ENCODE measurements around the gene SMAD3.
A peak's percentile ranks its signal among the peaks of the same experiment; 100 is the strongest.

Gene SMAD3

DNA sequence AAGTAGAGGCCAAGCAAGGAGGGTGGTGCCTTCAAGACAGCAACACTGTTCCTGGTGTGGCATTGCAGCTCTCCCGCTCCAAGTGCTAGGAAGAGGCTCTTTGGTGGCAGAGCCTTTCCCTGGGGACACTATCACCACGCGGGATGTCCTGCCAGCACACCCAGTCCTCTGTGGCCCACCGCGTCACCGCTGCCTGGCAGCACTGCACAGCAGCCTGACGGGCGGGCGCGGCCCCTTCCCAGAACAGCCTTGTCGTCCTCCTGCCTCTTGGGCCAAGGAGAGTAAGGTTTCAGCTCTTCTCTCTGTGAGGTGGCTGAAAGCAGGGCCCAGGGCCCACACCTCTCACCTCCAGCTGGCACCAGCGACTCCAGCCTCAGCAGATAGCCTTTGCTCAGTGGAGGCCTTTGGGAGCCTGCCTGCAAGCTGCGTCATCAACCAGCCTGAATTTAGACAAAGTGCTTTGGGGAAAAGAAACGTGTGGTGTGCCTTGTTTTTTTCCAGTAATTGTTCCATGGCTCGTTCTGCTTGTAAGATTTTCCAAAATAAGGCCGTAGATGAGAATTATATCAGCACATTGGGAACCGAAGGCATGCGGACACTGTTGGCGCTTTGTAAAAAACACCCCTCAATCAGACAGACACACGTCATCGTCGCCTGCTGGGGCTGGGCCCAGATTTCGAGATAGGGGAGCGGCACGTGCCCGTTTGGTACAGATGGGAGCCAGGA lies 124.1 kb downstream of the SMAD3 start:
- H3K27ac ChIP-seq (ENCODE audit: extremely low read depth, low read depth, low read length), result no peak overlapping the region
- no peaks in the 10 kb centered on the region for H3K9me3 ChIP-seq (ENCODE audit: control insufficient read depth, insufficient read depth, low read depth, low read length)
- H3K36me3 ChIP-seq (ENCODE audit: control insufficient read depth in 2 of 2, insufficient read depth in 1 of 2, low read length in 2 of 2), result peaks cover 0 to 85% of the 10 kb centered on the region in 2 experiments
- POLR2A ChIA-PET, result no interaction called here
- H3K4me1 ChIP-seq (ENCODE audit: control insufficient read depth, insufficient read depth, low read length), result peaks cover 3% of the 10 kb centered on the region; the same call in 1 of the 2 replicates
- TF ChIP-seq ZSCAN30 (tag by site-specific recombination; IDR thresholded peaks at IDR 0.05) (no peak), ZNF585B (tag by site-specific recombination; IDR thresholded peaks at IDR 0.05) (no peak), KLF10 (tag by site-specific recombination; IDR thresholded peaks at IDR 0.05) (no peak), ZNF2 (tag by site-specific recombination; IDR thresholded peaks at IDR 0.05) (no peak), ZNF341 (tag by site-specific recombination; IDR thresholded peaks at IDR 0.05; ENCODE audit: low read depth) (peak; percentile 36), ZNF660 (tag by site-specific recombination; IDR thresholded peaks at IDR 0.05) (no peak)
- TF ChIP-seq, protein P1, sequence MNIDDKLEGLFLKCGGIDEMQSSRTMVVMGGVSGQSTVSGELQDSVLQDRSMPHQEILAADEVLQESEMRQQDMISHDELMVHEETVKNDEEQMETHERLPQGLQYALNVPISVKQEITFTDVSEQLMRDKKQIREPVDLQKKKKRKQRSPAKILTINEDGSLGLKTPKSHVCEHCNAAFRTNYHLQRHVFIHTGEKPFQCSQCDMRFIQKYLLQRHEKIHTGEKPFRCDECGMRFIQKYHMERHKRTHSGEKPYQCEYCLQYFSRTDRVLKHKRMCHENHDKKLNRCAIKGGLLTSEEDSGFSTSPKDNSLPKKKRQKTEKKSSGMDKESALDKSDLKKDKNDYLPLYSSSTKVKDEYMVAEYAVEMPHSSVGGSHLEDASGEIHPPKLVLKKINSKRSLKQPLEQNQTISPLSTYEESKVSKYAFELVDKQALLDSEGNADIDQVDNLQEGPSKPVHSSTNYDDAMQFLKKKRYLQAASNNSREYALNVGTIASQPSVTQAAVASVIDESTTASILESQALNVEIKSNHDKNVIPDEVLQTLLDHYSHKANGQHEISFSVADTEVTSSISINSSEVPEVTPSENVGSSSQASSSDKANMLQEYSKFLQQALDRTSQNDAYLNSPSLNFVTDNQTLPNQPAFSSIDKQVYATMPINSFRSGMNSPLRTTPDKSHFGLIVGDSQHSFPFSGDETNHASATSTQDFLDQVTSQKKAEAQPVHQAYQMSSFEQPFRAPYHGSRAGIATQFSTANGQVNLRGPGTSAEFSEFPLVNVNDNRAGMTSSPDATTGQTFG (tag by site-specific recombination; IDR thresholded peaks at IDR 0.05; ENCODE audit: borderline replicate concordance), result no peak
- TF ChIP-seq, protein P2, sequence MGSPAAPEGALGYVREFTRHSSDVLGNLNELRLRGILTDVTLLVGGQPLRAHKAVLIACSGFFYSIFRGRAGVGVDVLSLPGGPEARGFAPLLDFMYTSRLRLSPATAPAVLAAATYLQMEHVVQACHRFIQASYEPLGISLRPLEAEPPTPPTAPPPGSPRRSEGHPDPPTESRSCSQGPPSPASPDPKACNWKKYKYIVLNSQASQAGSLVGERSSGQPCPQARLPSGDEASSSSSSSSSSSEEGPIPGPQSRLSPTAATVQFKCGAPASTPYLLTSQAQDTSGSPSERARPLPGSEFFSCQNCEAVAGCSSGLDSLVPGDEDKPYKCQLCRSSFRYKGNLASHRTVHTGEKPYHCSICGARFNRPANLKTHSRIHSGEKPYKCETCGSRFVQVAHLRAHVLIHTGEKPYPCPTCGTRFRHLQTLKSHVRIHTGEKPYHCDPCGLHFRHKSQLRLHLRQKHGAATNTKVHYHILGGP (tag by site-specific recombination; IDR thresholded peaks at IDR 0.05), result no peak
- CTCF ChIA-PET, result no interaction called here
- H3K4me3 ChIP-seq (ENCODE audit: low read depth, low read length), result no peak overlapping the region

GRCh38 chr15:67190326-67190725 lies 124.9 kb downstream of the SMAD3 start:
- H3K4me3 ChIP-seq (ENCODE audit: low read depth, low read length), result no peak overlapping the region
- H3K4me1 ChIP-seq (ENCODE audit: control insufficient read depth, insufficient read depth, low read length), result peaks cover 3% of the 10 kb centered on the region; the same call in 1 of the 2 replicates
- H3K27ac ChIP-seq (ENCODE audit: extremely low read depth, low read depth, low read length), result no peak overlapping the region
- ChIA-PET CTCF (no interaction called here), POLR2A (no interaction called here)
- peaks cover 0 to 84% of the 10 kb centered on the region in 2 experiments for H3K36me3 ChIP-seq (ENCODE audit: control insufficient read depth in 2 of 2, insufficient read depth in 1 of 2, low read length in 2 of 2)
- no peaks in the 10 kb centered on the region for H3K9me3 ChIP-seq (ENCODE audit: control insufficient read depth, insufficient read depth, low read depth, low read length)
- TF ChIP-seq ZNF19 (tag by site-specific recombination; IDR thresholded peaks at IDR 0.05; ENCODE audit: low read depth), result no peak
- no peak for TF ChIP-seq ZSCAN30 (tag by site-specific recombination; IDR thresholded peaks at IDR 0.05)
- no peak for TF ChIP-seq FEZF1 (tag by site-specific recombination; IDR thresholded peaks at IDR 0.05)
- TF ChIP-seq, protein P3, sequence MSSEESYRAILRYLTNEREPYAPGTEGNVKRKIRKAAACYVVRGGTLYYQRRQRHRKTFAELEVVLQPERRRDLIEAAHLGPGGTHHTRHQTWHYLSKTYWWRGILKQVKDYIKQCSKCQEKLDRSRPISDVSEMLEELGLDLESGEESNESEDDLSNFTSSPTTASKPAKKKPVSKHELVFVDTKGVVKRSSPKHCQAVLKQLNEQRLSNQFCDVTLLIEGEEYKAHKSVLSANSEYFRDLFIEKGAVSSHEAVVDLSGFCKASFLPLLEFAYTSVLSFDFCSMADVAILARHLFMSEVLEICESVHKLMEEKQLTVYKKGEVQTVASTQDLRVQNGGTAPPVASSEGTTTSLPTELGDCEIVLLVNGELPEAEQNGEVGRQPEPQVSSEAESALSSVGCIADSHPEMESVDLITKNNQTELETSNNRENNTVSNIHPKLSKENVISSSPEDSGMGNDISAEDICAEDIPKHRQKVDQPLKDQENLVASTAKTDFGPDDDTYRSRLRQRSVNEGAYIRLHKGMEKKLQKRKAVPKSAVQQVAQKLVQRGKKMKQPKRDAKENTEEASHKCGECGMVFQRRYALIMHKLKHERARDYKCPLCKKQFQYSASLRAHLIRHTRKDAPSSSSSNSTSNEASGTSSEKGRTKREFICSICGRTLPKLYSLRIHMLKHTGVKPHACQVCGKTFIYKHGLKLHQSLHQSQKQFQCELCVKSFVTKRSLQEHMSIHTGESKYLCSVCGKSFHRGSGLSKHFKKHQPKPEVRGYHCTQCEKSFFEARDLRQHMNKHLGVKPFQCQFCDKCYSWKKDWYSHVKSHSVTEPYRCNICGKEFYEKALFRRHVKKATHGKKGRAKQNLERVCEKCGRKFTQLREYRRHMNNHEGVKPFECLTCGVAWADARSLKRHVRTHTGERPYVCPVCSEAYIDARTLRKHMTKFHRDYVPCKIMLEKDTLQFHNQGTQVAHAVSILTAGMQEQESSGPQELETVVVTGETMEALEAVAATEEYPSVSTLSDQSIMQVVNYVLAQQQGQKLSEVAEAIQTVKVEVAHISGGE (tag by site-specific recombination; conservative IDR thresholded peaks at IDR 0.05; ENCODE audit: low read depth), result no peak
- no peak for TF ChIP-seq ZNF138 (tag by site-specific recombination; IDR thresholded peaks at IDR 0.05; ENCODE audit: borderline replicate concordance)
- TF ChIP-seq ZNF544 (tag by site-specific recombination; IDR thresholded peaks at IDR 0.05), result no peak
- no peak for TF ChIP-seq ZNF133 (tag by site-specific recombination; IDR thresholded peaks at IDR 0.05)
- TF ChIP-seq ZNF580 (tag by site-specific recombination; IDR thresholded peaks at IDR 0.05), result no peak
